GM18502 (cell line): ENCODE data around the gene CD244.
A peak's percentile ranks its signal among the peaks of the same experiment; 100 is the strongest.

Experiments used
- ATAC-seq: cut with Tn5 transposase; IDR thresholded peaks from one replicate; pipeline ENCODE4 v1.9.1; 2021; ENCODE audit warnings: mild to moderate bottlenecking; ENCODE audit not compliant: unreplicated experiment, poor library complexity

Gene CD244

DNA sequence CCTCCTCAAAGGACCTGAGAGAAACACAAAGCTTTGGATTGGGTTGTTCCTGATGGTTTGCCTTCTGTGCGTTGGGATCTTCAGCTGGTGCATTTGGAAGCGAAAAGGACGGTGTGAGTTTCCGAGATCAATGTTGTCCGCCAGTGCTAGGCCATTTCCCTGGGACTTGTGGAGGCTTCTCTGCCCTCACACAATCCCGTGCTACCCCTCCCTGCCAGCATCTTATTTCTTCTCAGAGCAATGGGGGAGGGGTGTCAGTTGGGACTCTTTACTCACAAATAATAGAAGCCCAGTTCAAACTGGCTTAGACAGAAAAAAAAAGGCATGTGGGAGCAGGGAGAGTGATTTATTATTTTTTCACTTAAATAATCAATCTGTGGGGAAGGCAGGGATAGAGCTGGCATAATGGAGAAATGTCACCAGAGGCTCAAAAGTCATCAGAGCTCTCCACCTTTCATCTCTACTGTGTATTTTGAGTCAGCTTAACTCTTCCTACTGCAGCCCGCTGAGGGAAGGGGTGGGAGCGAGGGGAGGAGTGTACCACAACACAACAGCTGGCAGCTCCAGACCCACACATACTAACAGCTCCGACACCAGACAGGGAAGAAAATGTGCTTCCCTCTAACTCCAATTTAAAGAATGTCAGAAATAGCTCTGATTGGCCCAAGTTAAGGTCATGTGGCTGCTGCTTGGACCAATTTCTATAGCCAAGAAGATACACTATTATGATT is 44.3 kb downstream of the CD244 start:
- ATAC-seq: no peak

DNA sequence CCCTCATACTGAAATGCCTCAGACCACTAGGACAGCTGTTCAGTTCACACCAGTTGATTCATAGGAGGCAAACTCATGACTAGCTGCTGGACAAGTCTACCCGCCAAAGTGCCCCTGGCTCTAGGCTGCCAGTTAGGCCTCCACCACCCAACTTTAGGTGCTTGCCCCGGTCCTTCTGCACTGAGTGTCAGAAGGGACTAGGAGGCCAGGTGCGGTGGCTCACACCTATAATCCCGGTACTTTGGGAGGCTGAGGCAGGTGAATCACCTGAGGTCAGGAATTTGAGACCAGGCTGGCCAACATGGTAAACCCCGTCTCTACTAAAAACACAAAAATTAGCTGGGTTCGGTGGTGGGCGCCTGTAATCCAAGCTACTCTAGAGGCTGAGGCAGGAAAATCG is 47.8 kb downstream of the CD244 start:
- no peak for ATAC-seq

DNA sequence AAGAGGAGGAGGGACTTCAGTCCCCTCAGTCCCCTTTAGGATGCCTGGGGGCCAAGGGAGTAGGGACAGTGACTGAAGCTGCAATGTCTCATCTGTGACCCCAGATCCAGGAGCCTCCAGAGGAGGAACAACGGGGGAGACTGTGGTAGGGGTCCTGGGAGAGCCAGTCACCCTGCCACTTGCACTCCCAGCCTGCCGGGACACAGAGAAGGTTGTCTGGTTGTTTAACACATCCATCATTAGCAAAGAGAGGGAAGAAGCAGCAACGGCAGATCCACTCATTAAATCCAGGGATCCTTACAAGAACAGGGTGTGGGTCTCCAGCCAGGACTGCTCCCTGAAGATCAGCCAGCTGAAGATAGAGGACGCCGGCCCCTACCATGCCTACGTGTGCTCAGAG is 48.4 kb downstream of the CD244 start:
- no peak for ATAC-seq

DNA sequence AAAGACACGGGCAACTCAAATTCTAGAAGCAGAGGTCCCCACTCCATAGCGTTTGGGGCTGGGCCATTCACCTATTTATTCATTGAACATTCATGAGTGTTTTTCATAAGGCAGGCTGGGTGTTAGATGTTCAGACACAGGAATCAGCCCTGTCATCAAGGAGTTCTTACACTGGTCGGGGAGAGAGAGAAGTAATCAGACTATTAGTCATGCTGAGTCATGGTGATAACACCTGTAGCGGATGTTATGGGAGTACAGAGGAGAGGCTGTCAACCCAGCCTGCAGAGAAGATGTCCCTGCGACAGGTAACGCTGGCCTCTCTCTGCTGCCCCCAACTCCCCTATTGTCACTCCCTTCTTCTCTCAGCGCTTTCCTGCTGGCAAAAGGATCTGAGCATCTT is 49.5 kb downstream of the CD244 start:
- no peak for ATAC-seq

DNA sequence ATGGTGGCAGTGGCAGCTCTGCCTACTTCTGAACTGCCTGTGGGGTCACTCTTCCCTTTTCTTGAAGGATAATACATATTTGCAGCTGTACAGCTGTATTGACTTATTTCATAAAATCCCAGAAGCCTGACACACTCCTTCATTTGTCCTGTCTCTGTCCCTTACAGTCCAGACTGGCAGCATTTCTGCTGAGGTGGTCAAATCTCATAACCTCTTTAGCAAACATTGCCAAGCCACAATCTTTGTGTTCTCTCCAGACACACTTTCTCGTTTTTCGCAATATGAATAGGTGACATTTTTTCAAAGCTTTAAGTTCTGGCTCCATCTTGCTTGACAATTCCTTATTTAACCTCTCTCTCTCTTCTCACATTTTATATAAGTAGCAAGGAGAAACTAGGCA is 51.5 kb downstream of the CD244 start:
- ATAC-seq: no peak

DNA sequence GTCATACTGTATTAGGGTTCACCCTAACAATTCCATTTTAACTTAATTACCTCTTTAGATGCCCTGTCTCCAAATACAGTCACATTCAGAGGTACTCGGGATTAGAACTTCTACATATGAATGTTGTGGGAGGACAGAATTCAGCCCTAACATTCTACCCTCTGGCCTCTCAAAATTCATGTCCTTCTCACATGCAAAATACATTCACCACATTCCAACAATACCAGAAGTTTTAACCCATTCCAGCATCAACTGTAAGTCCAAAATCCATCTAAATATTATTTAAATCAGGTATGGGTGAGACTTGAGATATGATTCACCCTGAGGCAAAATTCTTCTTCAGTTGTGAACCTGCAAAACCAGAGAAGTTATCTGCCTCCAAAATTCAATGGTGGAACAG is 52.2 kb downstream of the CD244 start:
- no peak for ATAC-seq

DNA sequence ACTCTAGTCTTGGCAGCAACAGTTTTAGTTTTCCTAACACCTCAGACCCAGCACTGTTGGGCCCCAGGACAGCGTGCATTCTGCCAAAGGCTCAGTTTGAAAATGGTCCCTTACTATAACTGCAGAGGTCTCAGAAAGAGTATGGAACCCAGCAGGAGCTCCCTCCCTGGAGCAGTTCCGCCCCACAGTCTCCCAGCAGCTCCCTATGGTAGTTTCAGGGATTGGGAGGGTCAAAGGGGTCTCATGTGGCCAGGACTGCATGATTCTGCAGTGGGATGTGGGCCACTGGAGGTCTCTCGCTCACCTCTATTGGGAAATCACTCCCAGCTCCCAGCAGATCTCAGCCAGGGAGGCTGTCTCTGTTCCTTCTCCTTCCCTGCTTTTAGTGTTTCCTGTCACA is 54.4 kb downstream of the CD244 start:
- ATAC-seq: no peak

DNA sequence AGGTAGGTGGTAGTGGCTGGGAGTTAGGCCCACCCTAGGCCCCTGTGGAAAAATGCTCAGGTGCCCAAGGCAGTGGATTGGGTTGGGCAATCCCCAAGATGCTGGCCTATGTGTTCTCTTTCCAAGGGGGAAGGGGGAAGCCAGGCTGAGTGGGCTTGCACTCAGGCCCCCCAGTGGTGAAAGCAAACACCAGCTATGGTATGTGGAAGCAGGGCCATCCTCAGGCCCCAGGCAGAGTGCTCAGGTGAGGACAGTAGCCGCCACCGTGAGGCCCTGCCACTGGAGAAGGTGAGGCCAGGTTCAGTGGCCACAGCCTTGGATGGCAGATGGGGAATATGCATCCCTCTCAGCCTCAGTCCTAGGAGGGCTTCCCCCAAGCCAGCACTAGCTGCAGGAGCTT is 54.9 kb downstream of the CD244 start:
- ATAC-seq: no peak

DNA sequence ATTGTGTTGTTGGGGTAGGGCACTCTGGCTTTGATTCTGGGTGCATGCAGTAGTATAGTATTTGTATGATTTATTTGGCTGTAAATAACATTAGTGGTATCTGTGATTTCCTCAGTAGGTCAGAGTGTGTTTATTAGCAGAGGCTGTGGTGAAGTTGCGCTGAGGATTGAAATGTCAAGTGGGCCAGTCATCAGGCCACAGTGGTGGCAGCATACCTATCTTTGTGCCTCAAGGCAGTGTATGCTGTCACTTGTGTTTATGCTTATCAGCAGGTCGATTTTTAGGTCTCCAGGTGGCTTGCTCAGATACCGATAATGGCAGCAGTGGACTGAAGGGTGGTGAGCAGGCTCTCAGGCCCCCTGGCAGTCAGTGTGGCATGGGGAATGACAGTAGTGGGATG is 55.4 kb downstream of the CD244 start:
- ATAC-seq: no peak

DNA sequence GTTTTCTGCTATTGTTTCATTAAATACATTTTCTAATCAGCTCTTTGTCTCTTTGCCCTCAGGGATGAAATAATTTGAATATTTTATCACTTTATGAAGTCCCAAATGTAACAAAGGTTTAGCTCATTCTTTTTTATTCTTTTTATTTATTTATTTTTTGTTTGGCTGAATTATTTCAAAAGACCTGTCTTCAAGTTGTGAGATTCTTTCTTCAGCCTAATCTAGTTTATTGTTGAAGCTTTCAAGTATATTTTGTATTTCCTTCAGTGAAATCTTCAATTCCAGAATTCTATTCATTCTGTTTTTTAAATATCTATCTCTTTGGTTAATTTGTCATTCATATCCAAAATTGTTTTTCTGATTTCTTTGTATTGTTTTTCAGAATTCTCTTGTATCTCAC is 55.9 kb downstream of the CD244 start:
- ATAC-seq: no peak

DNA sequence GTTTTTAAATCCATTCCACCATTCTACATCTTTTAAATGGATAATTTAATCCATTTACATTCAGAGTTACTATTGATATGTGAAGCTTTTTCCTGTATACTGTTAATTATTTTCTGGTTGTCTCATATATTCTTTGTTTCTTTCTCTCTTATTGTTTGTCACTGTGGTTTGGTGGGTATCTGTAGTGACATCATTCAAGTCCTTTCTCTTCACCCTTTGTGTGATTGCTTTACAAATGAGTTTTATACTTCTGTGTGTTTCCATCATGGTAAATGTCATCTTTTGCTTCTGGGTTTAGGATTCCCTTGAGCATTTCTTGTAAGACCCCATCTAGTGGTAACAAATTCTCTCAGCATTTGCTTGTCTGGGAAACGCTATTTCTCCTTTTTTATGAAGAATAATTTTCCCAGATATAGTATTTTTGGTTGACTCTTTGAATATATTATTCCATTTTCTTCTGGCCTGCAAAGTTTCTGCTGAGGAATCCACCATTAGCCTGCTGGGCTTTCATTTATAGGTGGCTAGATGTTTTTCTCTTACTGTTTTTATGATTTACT is 56.5 kb downstream of the CD244 start:
- ATAC-seq: no peak

DNA sequence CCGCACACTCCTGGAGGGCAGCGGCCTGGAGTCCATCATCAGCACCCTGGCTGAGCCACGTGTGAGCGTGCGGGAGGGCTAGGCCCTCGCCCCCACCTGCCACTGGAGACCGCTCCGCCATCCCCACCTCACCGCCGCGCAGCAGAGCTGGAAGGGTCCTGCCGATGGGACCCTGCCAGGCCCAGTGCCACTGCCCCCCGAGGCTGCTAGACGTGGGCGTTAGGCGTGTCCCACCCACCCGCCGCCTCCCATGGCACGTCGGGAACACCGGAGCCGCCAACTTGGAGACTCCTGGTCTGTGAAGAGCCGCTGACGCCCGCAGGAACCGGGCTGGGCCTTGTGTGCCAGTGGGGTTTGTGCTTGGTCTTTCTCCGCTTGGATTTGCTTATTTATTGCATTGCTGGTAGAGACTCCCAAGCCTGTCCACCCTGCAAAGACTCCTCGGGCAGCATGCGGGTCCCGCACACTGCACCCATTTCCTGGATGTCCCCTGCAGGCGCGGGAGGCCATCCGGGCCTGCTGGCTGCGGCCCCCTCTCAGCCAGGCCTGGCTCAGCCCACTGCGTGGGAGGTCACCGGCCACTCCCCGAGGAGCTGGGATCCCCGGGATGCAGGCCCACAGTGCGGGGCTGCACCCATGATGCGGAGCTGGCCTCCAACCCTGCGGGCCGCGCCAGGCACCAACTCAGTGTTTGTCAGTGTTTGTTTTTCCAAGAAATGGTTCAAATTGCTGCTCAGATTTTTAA is 60.7 kb downstream of the CD244 start:
- no peak for ATAC-seq

DNA sequence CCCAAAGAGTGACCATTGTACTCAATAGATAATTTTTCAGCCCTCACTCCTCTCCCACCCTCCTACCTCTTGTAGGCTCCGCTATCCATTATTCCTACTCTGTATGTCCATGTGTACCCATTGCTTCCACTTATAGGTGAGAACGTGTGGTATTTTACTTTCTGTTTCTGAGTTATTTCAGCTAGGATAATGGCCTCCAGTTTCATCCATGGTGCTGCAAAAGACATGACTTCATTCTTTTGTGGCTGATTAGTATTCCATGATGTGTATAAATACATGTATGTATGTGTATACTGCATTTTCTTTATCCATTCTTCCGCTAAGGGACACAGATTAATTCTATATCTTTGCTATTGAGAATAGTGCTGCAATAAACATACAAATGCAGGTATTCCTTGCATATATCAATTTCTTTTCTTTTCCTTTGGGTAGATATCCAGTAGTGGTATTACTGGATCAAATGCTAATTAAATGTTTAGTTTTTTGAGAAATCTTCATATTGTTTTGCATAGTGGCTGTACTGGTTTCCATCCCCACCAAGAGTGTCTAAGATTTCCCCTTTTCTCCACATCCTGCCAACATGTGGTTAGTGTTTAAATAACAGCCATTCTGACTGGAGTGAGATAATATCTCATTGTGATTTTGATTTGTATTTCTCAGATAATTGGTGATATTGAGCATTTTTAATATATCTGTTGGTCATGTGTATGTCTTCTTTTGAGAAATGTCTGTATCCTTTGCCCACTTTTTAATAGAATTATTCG is 61.9 kb downstream of the CD244 start:
- no peak for ATAC-seq

DNA sequence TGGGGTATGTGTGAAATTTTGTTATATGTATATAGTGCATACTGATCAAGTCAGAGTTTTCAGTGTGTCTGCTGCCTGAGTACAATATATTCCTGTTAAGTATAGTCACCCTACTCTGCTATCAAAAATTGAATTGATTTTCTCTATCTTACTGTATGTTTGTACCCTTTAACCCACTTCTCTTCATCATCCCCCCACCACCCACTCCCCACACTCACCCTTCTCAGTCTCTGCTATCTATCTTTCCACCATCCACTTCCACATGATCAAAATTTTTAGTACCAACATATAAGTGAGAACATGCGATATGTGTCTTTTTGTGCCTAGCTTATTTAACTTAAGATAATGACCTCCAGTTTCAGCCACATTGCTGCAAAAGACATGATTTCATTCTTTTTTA is 62.5 kb downstream of the CD244 start:
- ATAC-seq: no peak

DNA sequence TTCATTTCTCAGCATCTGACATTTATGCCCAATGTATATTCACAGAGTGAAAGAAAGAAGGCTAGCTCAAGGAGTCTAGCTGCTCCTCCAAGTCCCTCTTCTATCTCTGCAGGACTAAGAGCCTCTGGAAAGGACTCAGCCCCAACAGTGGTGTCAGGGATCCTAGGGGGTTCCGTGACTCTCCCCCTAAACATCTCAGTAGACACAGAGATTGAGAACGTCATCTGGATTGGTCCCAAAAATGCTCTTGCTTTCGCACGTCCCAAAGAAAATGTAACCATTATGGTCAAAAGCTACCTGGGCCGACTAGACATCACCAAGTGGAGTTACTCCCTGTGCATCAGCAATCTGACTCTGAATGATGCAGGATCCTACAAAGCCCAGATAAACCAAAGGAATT is 63.0 kb downstream of the CD244 start:
- ATAC-seq: no peak

DNA sequence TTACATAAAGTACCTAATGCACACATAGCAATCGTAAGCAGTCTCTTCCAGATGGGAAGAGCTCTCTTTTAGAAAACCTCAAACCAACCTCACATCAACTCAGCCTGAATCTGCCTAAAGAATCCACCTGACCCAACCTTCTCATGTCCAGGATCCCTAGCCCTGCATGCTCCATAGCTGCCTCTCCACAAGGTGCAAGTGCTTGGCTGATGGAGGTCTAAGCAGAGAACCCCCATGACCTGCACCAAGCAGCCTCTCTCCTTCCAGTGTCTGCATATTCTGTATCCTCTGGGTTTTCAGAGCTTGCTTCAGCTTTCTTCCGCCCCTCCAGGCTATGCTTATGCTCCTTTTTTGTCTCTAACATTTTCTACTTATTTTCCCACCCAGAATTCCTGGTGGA is 64.2 kb downstream of the CD244 start:
- ATAC-seq: no peak

DNA sequence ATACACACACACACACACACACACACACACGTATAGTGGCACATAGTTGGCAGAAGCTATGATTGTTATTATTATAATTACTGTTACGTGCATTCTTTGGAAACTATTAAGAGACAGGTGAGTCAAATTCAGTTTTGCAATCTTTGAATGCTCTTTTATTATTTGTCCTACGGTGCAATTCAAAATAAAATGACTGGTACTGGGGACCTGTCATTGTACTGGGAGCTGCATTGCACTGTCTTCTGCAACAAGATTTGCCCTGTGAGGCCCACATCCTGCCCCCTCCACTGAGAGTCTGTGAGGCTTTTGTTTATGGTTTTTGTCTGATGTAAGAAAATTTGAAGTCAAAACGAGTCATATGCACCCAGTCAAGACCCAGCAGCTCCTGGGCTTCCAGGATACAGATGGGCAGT is 64.8 kb downstream of the CD244 start:
- ATAC-seq: no peak

DNA sequence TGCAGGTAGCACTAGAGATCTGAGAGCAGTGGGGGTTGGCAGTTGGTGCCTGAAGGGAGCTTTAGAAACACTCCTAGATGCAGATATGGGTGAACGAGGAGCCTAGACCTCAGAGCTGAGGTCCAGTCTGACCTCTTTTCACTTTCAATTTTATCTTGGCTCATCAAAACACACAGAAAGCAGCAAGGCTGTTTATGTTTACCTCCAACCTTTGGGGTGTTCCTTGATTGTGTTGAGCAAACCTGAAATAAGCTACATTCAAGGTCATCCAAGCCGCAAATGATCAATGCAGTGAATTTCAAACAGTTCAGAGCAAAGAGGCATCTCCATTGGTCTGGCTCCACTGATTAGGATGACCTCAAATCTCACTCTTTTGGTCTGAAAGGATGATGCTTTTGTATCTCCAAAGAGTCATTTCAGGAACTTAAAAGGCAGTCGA is 65.4 kb downstream of the CD244 start:
- ATAC-seq: no peak

DNA sequence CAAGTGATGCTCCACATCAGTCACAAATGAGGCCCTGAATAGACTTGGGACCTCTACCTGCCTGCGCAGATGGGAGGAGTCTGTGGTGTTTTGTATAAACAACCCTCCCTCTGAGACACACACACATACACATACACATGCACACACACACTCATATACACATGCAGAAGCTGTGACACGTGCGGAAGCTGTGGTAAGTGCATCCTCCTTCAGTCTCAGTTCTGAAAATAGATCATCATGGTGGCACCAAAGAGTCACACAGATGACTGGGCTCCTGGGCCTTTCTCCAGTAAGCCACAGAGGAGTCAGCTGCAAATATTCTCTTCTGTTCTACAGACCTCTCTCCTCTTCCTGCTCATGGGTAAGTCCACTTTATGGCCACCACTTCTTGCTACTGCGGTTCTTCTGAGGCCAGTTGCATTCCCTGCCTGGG is 66.7 kb downstream of the CD244 start, which contains the start of gene LY9:
Gene LY9 (plus strand): TSS at position 224 of the 433 bp plus-strand sequence. CDS start 14 bp downstream, at position 238.
- peak; percentile 73 for ATAC-seq

DNA sequence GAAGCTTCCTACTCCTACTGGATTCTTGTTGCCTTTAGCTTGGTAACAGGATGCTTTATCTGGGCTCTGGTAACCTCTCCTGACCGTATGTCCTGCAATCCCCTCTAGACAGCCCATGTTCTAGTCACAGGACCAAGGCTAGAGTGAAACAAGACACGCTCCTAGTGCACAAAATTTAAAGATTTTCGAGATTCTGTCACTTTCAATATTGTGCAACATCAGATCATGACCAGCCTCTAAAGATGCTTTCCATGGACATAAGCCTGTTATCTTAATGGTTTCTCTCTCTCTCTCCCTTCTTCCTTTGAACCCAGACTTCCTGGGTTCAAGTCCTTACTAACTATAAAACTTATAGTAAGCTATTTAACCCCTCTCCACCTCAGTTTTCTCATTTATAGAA is 68.3 kb downstream of the CD244 start:
- ATAC-seq: no peak
